Islet of Langerhans (tissue), 1 donor: ENCODE data around the gene ELF5.

Source experiments
- FAIRE-seq: peaks from one replicate; lab custom pipeline; 2011; peaks lifted over from hg19 to GRCh38; lab: Jason Lieb, UNC

The ELF5 gene

DNA sequence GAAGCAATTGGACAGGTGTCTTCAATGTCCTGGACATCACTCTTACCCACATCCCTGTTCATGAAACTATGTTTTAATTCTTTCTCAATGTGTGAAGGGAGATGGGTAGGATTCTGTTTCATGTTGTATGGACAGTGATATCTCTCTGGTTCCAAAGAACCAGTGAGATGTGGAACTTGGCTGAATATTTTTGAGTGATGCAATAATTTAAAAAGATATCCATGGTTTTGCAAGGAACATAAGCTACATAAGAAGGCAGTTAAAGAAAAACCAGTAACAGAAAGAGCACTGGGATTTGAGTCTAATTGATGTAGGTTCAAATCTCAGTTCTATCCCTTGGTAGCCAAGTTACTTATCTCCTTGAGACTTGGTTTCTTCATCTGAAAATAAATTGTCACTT lies 7.7 kb upstream of the ELF5 start:
- no peak for FAIRE-seq

- FAIRE-seq, result no peak
These were observed 6.1 kb upstream of the ELF5 start for GRCh38 chr11:34519595-34520235.

- no peak for FAIRE-seq
These were observed 2.9 kb upstream of the ELF5 start for GRCh38 chr11:34516247-34517040.

GRCh38 chr11:34514597-34514996 lies 1.0 kb upstream of the ELF5 start:
- FAIRE-seq, result no peak

GRCh38 chr11:34512840-34513681 lies 533 bp downstream of the ELF5 start:
- FAIRE-seq, result no peak

DNA sequence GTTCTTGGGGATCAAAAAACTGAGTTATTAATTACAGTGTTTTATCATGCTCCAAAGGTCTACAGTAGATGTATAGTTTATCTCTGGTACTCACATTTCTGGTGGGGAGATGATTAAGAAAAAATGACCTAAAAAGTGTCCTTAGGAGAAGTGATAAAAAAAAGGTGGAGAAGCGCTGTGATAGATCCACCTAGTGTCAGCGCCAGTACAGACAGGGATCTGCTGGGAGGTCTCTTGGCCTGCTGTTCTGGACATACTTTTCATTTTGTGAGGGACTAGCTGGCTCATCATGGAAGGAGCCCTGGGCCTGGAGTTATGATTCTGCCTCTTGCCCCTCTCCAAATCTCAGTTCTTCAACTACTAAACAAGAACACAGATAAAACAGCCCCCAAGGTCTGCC lies 2.9 kb downstream of the ELF5 start:
- no peak for FAIRE-seq

DNA sequence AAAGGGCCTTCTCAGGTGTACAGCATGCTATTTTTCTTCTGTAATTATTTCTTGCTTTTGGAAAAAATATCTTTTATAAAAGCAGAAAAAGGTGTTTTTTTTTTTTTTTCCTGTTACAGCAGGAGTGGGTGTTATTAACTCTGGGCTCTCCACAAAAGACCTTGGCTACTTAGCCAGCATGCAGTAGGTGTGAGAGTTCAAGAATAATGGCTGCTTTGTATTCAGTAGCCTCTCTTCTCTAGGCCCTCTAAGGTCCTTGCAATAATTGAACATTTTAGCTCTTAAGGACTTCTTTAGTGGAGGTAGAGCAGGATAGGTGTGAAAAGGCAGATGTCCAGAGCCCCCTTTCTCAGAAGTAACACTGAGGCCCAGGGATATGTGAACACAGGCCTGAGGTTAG lies 3.4 kb downstream of the ELF5 start:
- no peak for FAIRE-seq

DNA sequence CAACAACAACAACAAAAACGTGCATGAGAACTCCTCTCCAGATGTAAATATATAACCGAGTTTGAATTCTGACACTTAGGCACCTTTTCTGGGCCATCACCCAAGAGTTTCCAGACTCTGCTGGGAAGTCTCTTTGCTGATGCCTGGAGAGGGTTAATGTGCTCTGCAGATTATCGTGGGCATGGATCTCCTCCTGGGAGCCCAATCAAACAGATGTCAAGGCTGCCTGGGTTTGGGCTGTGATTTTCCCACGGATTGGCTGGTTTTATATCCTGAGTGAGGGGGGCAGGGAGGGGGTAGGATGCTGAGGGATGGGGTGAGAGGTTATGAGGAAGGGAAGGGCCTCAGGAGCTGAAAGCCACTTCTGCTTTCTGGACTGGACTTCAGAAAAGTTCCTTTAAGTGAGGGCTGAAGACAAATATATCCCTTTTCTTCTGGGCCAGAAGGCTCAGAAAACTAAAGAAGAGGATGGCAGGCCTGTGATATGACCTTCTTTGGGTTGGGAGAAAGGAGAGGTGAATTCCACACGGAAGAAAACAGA lies 4.2 kb downstream of the ELF5 start:
- FAIRE-seq, result no peak

DNA sequence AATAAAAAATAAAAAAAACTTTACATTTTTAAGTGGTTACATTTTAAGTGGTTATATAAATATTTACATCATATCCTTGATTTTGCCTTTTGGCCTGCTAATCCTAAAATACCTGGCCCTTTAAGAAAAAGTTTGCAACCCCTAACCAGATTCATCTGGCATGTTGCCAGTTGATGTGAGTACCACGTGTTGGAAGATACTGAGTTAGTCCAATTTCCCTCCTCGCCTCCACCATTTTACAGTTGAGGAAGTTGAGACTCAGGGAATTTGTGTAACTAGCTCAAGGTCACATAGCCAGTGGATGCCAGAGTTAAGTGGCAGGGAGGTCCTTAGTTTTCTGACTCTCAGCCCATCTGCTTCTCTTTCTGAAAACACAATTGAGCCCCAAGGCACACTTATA lies 5.1 kb downstream of the ELF5 start:
- no peak for FAIRE-seq

DNA sequence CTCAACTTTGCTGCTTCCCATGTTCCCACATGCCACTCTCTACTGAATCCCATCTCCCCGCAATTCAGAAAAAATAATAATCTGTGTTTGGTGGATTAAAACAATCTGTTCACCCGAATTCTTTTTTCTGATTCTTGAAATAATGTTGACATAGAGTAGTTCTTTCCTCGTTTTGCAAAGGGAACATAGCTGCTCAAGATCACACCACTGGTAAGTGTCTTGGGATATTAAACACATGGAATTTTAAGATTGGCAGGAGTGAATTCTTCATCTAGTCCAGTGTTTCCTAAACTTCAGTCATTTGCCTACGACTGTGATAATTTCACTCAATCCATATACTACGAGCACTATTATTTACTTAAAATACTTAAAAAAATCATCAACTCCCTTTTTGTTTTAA lies 6.0 kb downstream of the ELF5 start:
- no peak for FAIRE-seq

- FAIRE-seq, result no peak
These were observed 6.4 kb downstream of the ELF5 start for GRCh38 chr11:34507156-34507555.

DNA sequence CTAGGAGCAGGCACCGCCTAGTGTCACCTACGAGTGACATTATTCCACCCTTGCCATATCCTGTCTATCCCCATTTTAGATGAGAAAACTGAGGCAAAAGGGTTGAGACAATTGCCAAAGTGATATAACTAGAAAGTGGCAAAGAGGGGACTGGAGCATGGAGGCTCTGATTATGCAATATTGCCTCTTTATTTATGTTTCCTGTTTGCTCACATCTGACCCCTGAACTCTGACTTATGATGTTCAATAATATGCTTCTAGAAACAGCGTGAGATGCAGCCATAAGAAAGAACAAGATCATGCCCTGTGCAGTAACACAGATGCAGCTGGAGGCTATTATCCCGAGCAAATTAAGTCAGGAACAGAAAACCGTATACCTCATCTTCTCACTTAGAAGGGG lies 7.7 kb downstream of the ELF5 start:
- no peak for FAIRE-seq

GRCh38 chr11:34502949-34503348 lies 10.6 kb downstream of the ELF5 start:
- no peak for FAIRE-seq

DNA sequence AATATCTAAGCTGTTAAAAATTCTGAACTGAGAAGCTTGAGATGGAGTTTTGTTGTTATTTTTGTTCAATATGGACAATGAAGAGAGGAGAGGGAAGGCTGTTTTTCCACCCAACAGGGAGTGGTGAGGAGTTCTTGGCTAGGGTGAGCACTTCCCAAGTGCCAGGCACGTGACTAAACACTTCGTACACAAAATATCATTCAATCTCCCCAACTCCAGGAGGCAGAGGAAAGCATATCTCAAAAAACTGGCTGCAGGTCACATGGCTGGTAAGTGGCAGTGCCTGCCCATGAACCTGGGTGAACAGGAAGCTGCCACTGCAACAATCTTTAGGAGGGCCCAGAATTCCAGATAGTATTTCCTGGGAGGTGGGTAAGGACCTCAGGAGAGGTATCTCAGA lies 11.6 kb downstream of the ELF5 start:
- FAIRE-seq, result no peak

DNA sequence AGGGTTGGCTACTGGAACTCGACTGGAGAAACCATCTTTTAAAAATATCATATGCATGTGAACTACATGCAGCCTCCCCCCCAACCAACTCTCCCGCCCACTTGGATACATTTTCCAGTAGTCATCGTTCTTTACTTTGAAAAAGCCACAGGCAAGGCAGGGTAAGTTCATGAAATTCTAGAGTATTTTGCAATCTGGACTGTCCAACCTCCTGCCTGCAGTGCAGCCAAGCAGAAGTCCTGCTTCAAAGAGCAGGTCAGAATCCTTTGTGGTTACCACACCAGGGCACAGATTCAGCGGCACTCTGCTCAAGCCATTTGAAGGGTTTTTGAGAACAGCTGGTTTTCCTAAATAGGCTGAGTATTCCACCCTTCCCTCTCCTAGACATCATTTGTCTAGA lies 12.1 kb downstream of the ELF5 start:
- no peak for FAIRE-seq

DNA sequence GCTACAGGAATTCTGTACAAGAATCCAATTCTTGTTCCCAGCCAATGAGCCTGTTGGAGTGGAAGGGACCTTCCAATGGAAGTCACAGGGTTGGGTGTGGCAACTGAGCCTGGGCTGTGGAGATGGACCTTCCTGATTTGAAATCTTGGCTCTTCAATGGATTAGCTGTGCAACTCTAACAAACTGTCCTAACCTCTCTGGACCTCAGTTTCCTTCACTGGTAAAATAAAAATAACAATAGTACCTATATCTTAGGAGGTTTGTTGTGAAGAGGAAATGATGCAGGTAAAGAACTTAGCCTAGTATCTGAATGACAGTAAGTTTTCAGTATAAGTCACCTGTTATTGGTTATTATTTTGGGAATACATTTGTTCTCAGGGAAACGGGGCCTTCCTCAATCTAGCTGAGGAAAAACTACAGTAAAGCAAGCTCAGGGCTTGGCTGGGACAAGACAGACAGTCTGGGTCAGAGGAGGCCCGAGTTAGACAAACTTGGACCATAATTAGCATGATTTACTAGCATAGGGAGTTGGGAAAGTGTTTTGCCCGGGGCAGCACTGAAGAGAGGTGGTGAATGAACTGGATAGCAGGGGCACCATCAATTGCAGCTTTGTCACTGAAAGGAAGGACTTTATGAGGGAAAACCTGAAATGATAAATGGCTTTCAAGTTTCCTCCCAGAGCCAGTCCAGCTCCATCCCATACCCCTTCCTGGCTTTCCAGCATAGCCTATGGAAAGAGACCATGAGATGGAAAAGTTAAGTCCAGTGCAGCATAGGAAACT lies 13.7 kb downstream of the ELF5 start:
- FAIRE-seq, result no peak

- FAIRE-seq, result no peak
These were observed 17.7 kb downstream of the ELF5 start for GRCh38 chr11:34495724-34496377.

- FAIRE-seq, result no peak
These were observed 18.3 kb downstream of the ELF5 start for GRCh38 chr11:34495239-34495723.

DNA sequence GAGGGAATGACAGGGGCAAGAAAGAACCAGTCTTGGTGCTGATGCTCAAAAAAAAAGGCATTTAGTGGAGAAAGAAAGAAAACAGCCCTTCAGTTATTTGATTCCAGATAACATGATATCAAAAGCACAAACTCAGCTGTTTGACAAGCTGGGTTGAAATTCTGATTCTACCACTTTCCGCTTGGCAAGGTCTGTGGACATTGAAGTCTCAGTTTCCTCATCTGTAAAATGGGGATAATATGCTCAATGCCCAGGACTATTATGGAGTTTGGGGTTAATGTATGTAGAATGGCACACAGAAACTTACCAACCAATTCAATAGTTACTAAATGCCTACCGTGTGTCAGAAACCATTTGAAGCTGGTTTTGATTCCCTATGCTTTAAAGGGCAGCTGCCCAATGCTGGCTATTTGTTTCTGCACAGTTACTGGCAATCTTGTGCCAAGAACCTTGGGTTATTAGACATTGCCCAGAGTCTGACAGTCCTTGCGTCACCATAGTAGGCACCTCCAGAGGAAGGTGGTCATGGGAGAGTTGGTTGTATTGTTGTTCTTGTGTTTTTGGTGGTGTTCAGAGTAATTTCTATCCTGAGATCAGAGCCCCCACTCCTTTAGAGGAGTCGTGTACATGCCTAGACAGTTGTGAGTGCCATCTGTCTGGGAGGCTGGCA lies 19.5 kb downstream of the ELF5 start:
- FAIRE-seq, result no peak

- FAIRE-seq, result no peak
These were observed 20.1 kb downstream of the ELF5 start for GRCh38 chr11:34493468-34493867.
